Activated naive CD8-positive, alpha-beta T cell treated with anti-CD3 and anti-CD28 coated beads, Interleukin-2, amount 50 U/mL, for 24 hours (primary cell): ENCODE data around the gene SOWAHD.
"Not testable (repeated sequence)": the region's sequence is repeated elsewhere in the genome, so short reads cannot be mapped to it uniquely, and the experiment has no call there.

ENCODE experiments used
- ATAC-seq: fragments of 150-1000 bp; cut with Tn5 transposase; one replicate; pipeline ENCODE4 v1.10.0; 2021
- DNase-seq: peaks from one replicate; pipeline ENCODE4 v3.0.0; 2021
- H3K27ac Mint-ChIP-seq: one replicate; pipeline ENCODE4 v1.8.0; 2021; ENCODE audit warnings: mild to moderate bottlenecking, mixed read lengths
- H3K27me3 Mint-ChIP-seq: one replicate; pipeline ENCODE4 v1.8.0; 2021; ENCODE audit warnings: mixed read lengths
- H3K36me3 Mint-ChIP-seq: one replicate; pipeline ENCODE4 v1.8.0; 2021; ENCODE audit warnings: low read depth, mixed read lengths
- H3K4me1 Mint-ChIP-seq: one replicate; pipeline ENCODE4 v1.8.0; 2021; ENCODE audit warnings: mixed read lengths
- H3K4me3 Mint-ChIP-seq: one replicate; pipeline ENCODE4 v1.8.0; 2021; ENCODE audit warnings: mild to moderate bottlenecking, moderate library complexity, mixed read lengths
- H3K9me3 Mint-ChIP-seq: one replicate; pipeline ENCODE4 v1.8.0; 2021; ENCODE audit warnings: mixed read lengths

The SOWAHD gene

GRCh38 chrX:119775517-119776238 is 17.3 kb downstream of the SOWAHD start:
- H3K36me3 Mint-ChIP-seq = peaks cover under 1% of the 10 kb centered on the region
- no peak for DNase-seq
- no peak for ATAC-seq
- H3K4me1 Mint-ChIP-seq = peaks cover 5% of the 10 kb centered on the region
- no peaks in the 10 kb centered on the region for H3K9me3 Mint-ChIP-seq
- no peaks in the 10 kb centered on the region for H3K27me3 Mint-ChIP-seq
- no peak overlapping the region for H3K4me3 Mint-ChIP-seq
- H3K27ac Mint-ChIP-seq = peak overlapping the region; percentile 5

GRCh38 chrX:119778829-119779228 is 20.4 kb downstream of the SOWAHD start:
- no peak for ATAC-seq
- DNase-seq = no peak
- H3K4me3 Mint-ChIP-seq = no peak overlapping the region
- peaks cover 9% of the 10 kb centered on the region for H3K36me3 Mint-ChIP-seq
- no peaks in the 10 kb centered on the region for H3K27me3 Mint-ChIP-seq
- peaks cover 9% of the 10 kb centered on the region for H3K4me1 Mint-ChIP-seq
- H3K27ac Mint-ChIP-seq = no peak overlapping the region
- H3K9me3 Mint-ChIP-seq = no peaks in the 10 kb centered on the region

GRCh38 chrX:119783026-119783425 is 24.6 kb downstream of the SOWAHD start:
- ATAC-seq (no peak), DNase-seq (no peak)
- H3K9me3 Mint-ChIP-seq = no peaks in the 10 kb centered on the region
- peaks cover 39% of the 10 kb centered on the region for H3K36me3 Mint-ChIP-seq
- H3K27ac Mint-ChIP-seq = no peak overlapping the region
- H3K4me3 Mint-ChIP-seq = no peak overlapping the region
- no peaks in the 10 kb centered on the region for H3K27me3 Mint-ChIP-seq
- H3K4me1 Mint-ChIP-seq = peaks cover 29% of the 10 kb centered on the region

DNA sequence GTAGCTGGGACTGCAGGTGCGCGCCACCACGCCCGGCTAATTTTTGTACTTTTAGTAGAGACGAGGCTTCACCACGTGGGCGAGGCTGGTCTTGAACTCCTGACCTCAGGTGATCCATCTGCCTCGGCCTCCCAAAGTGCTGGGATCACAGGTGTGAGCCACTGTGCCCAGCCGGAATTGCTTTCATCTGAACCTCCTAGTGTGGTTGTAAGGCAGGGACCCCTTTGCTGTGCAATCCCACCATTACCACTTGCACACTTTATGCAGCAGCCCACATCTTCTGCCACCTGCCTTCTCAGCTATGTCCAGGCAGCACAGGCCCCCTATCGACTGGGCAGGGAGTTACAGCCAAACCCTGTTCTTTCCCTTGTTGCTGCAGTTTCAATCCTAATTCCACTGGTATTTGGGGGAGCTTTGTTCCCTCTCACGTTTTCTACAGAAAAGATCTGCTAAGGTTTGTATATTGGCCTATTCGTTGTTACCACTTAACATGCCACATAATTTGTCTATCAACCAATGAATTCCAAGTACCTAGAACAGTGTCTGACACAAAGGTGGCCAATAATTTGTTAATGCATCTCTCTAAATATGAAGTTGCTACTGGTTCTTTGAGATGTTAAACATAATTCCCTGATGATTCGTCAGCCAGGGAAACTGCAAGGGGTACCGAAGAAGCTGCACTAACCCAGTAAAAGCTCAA is 26.5 kb downstream of the SOWAHD start:
- Mint-ChIP-seq H3K27me3 (no peaks in the 10 kb centered on the region), H3K4me1 (peaks cover 37% of the 10 kb centered on the region), H3K36me3 (peaks cover 58% of the 10 kb centered on the region), H3K4me3 (peak overlapping the region; percentile 34), H3K27ac (peak overlapping the region; percentile 69), H3K9me3 (no peaks in the 10 kb centered on the region)
- DNase-seq (peak; percentile 44), ATAC-seq (peak; percentile 42)

DNA sequence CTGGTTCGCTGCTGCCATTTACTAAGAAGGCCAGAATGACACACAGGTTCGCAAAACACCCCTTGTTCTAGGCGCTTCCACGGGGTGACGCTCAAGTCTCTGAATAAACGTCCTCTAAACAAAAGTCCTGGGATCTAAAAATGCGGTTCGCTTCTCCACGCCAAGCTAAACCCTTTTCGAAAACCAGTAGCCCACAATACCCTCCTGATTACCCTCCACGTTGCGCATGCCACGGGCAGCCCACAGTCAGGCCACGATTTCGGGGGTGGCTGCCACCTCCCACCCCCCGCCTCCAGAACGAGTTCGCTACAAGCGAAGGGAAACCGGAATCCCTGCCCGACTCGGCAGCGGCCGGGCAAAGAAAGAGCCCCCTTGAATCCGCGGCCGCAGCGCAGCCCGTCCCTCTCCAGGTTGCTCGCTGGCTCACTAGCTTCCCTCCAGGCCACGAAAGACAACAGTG is 32.6 kb downstream of the SOWAHD start:
- ATAC-seq (peak; percentile 2), DNase-seq (peak; percentile 29)
- Mint-ChIP-seq H3K4me3 (peak overlapping the region; percentile 91), H3K4me1 (peaks cover 31% of the 10 kb centered on the region), H3K9me3 (no peaks in the 10 kb centered on the region), H3K27me3 (no peaks in the 10 kb centered on the region), H3K36me3 (peaks cover 52% of the 10 kb centered on the region), H3K27ac (peak overlapping the region; percentile 94)

GRCh38 chrX:119791437-119792231 is 33.2 kb downstream of the SOWAHD start, which contains the start of gene RPL39:
Gene RPL39 (minus strand): TSS chrX:119791630. CDS start chrX:119791576, 54 bp downstream.
- Mint-ChIP-seq H3K9me3 (no peaks in the 10 kb centered on the region), H3K4me3 (peak within 1 kb of the TSS; percentile 91), H3K27me3 (no peaks in the 10 kb centered on the region), H3K36me3 (peaks cover 47% of the 10 kb centered on the region), H3K4me1 (peaks cover 27% of the 10 kb centered on the region), H3K27ac (peak within 1 kb of the TSS; percentile 94)
- ATAC-seq = peak; percentile 91
- peak; percentile 77 for DNase-seq

DNA sequence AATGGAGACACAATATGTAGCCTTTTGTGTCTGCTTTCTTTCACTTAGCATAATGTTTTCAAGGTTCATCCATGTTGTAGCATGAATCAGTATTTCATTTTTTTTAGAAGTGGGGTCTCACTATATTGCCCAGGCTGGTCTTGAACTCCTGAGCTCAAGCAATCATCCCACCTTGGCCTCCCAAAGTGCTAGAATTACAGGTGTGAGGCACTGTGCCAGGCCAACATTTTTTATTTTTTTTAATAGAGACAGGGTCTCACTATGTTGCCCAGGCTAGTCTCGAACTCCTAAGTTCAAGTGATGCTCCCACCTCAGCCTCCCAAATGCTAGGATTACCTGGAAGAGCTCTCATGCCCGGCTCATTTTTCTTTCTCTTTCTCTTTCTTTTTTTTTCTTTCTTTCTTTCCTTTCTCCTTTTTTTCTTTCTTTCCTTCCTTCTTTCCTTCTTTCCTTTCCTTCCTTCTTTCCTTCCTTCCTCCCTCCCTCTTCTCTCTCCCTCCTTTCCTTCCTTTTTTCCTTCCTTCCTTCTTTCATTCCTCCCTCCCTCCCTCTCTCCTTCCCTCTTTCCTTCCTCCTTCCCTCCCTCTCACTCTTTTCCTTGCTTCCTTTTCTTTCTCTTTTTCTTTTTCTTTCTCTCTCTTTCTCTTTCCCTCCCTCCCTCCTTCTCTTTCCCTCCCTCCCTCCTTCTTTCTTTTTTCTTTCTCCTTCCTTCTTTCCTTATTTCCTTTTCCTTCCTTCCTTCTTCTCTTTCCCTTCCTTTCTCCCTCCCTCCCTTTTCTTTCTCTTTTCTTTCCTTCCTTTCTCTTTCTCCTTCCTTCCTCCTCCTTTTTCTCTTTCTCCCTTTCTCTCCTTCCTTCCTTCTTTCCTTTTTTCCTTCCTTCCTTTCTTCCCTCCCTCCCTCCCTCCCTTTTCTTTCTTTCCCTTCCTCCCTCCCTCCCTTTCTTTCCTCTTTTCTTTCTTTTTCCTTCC is 43.1 kb downstream of the SOWAHD start:
- Mint-ChIP-seq H3K27ac (no peak overlapping the region), H3K4me3 (no peak overlapping the region), H3K27me3 (no peaks in the 10 kb centered on the region), H3K9me3 (no peaks in the 10 kb centered on the region), H3K36me3 (peaks cover 3% of the 10 kb centered on the region), H3K4me1 (no peaks in the 10 kb centered on the region)
- no peak for DNase-seq
- no peak for ATAC-seq

DNA sequence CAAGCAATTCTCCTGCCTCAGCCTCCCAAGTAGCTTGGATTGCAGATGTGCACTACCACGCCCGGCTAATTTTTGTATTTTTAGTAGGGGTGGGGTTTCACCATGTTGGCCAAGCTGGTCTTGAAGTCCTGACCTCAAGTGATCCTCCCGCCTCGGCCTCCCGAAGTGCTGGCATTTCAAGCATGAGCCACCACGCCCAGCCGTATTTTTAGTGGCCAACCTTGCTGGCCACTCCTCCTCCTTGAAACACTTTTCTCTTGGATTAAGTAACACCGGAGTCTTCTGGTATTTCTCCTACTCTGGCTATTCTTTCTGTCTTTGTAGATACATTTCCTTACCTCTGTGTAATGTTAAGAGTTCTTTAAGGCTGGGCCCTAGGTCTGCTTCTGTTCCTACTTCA is 44.2 kb downstream of the SOWAHD start:
- Mint-ChIP-seq H3K36me3 (peaks cover 3% of the 10 kb centered on the region), H3K27me3 (no peaks in the 10 kb centered on the region), H3K4me1 (no peaks in the 10 kb centered on the region), H3K4me3 (no peak overlapping the region), H3K27ac (no peak overlapping the region), H3K9me3 (no peaks in the 10 kb centered on the region)
- no peak for ATAC-seq
- DNase-seq = no peak

GRCh38 chrX:119808461-119808860 is 50.1 kb downstream of the SOWAHD start:
- not testable (repeated sequence) for H3K27ac Mint-ChIP-seq, DNase-seq, H3K4me1 Mint-ChIP-seq, H3K9me3 Mint-ChIP-seq, H3K27me3 Mint-ChIP-seq, H3K36me3 Mint-ChIP-seq, ATAC-seq, H3K4me3 Mint-ChIP-seq

GRCh38 chrX:119809185-119809666 is 50.8 kb downstream of the SOWAHD start:
- DNase-seq (no peak), ATAC-seq (peak; percentile 7)
- Mint-ChIP-seq H3K36me3 (peaks cover 3% of the 10 kb centered on the region), H3K27me3 (no peaks in the 10 kb centered on the region), H3K9me3 (no peaks in the 10 kb centered on the region), H3K4me1 (peaks cover 7% of the 10 kb centered on the region), H3K27ac (no peak overlapping the region), H3K4me3 (no peak overlapping the region)
